Ascending aorta (tissue), 2 donors: ENCODE results near the gene WFS1. TPM values are rescaled to one million over a fixed set of nuclear protein-coding genes. Genes with fewer than 3 reads are reported as not detected.

Experiments used
- DNase-seq, 2 donors: peaks; one replicate each; pipeline ENCODE4 v3.0.0-alpha.2; 2019; ENCODE audit warnings: low spot score in 2 of 2
- H3K27ac ChIP-seq, 2 donors: fragments of 200-600 bp; sonication (generic); one replicate each; pipeline ENCODE4 v1.5.1; 2016 to 2017; ENCODE audit warnings: mild to moderate bottlenecking in 1 of 2
- H3K27me3 ChIP-seq: fragments of 200-600 bp; sonication (generic); one replicate; pipeline ENCODE4 v1.5.1; 2017
- H3K36me3 ChIP-seq, 2 donors: fragments of 200-600 bp; sonication (generic); one replicate each; pipeline ENCODE4 v1.5.1; 2016
- H3K4me1 ChIP-seq, 2 donors: fragments of 200-600 bp; sonication (generic); one replicate each; pipeline ENCODE4 v1.5.1; 2016 to 2017; ENCODE audit warnings: mild to moderate bottlenecking in 1 of 2
- H3K4me3 ChIP-seq, 2 donors: fragments of 200-600 bp; sonication (generic); one replicate each; pipeline ENCODE4 v1.5.1; 2016 to 2017; ENCODE audit warnings: mild to moderate bottlenecking in 1 of 2
- H3K9me3 ChIP-seq, 2 donors: fragments of 200-600 bp; sonication (generic); one replicate each; pipeline ENCODE4 v1.5.1; 2016
- intact Hi-C: fragments of 100-400 bp; cut with DNase I; formaldehyde crosslinking; loops from one replicate; pipeline ENCODE4 v1.15.1; 2023
- total RNA-seq: library from RNA; depleted of rRNA; stranded (reverse); fragments of >200 nt; gene quantifications from one replicate; pipeline ENCODE4 v1.1.0, GENCODE V29; 2016
- TF ChIP-seq, protein P1 (sequence below), 3 experiments: fragments of 200-600 bp in 2 of 3; fragments of 450-650 bp in 1 of 3; sonication (generic) in 2 of 3; IDR thresholded peaks; one replicate each; pipeline ENCODE4 v1.5.1; 2016 to 2019; ENCODE audit warnings: antibody characterized with exemption in 3 of 3, mild to moderate bottlenecking in 1 of 3, moderate library complexity in 1 of 3

Gene WFS1
- total RNA-seq, 1 donor from 2014 or later, result 166 TPM

GRCh38 chr4:6271206-6271605, 1.6 kb downstream of the WFS1 start:
- H3K4me3 ChIP-seq, result peak overlapping the region; percentile 82 to 95
- intact Hi-C loops, result loop anchor here (5.0 to 10.0 kb wide), 3 partner anchors 304 to 1276 kb away; partner anchors contain the start of gene MAN2B2
- no peak for DNase-seq
- no peaks in the 10 kb centered on the region for H3K27me3 ChIP-seq
- TF ChIP-seq, protein P1, sequence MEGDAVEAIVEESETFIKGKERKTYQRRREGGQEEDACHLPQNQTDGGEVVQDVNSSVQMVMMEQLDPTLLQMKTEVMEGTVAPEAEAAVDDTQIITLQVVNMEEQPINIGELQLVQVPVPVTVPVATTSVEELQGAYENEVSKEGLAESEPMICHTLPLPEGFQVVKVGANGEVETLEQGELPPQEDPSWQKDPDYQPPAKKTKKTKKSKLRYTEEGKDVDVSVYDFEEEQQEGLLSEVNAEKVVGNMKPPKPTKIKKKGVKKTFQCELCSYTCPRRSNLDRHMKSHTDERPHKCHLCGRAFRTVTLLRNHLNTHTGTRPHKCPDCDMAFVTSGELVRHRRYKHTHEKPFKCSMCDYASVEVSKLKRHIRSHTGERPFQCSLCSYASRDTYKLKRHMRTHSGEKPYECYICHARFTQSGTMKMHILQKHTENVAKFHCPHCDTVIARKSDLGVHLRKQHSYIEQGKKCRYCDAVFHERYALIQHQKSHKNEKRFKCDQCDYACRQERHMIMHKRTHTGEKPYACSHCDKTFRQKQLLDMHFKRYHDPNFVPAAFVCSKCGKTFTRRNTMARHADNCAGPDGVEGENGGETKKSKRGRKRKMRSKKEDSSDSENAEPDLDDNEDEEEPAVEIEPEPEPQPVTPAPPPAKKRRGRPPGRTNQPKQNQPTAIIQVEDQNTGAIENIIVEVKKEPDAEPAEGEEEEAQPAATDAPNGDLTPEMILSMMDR (IDR thresholded peaks at IDR 0.05), result no peak
- peaks cover 25 to 49% of the 10 kb centered on the region in 2 donors for H3K4me1 ChIP-seq
- no peaks in the 10 kb centered on the region for H3K36me3 ChIP-seq
- H3K9me3 ChIP-seq, result no peaks in the 10 kb centered on the region
- peak overlapping the region; percentile 87 for H3K27ac ChIP-seq

DNA sequence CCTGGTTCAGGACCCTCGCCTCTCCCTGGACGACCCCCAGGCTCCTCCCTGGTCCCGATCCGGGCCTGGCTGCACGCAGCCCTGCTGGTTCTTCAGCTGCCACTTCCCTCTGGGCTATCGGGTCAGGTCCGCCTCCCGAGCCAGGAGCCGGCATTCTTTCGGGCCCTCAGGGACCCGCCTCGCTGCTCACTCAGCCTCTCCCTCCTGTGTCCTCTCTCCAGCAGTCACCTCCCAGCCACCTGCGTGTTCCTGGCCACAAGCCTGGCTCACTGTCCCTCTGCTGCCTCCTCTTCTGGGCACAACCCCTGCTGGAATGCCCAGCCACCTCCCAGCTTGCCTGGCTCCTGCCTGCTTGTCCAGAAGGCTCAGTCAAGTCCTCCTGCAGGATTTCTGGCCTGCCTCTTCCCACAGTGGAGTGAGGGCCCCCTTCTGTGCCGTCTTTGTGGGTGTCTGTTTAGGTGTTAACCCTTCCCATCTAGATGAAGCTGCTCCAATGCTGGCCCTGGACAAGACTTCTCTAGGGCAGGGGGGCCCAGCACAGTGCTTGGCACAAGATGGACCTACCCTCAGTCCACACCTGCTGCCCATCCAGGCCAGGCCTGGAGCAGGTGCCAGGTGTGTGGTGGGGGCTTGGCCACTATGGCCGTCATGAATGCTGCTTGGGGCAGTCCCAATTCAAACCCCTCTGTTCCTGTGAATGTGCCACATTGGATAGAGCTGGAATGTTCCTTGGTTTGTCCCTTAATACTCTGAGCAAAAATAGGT, 2.2 kb downstream of the WFS1 start:
- peak overlapping the region; percentile 87 for H3K27ac ChIP-seq
- TF ChIP-seq, protein P1 (IDR thresholded peaks at IDR 0.05), result no peak
- peaks cover 25 to 56% of the 10 kb centered on the region in 2 donors for H3K4me1 ChIP-seq
- DNase-seq, result peak in 1 of 2 donors; percentile 79
- H3K27me3 ChIP-seq, result no peaks in the 10 kb centered on the region
- H3K9me3 ChIP-seq, result no peaks in the 10 kb centered on the region
- intact Hi-C loops, result loop anchor here (2.0 to 10.0 kb wide), 4 partner anchors 303 to 1277 kb away; partner anchors contain the start of genes MAN2B2 and TADA2B
- peak overlapping the region; percentile 82 to 95 for H3K4me3 ChIP-seq
- no peaks in the 10 kb centered on the region for H3K36me3 ChIP-seq

DNA sequence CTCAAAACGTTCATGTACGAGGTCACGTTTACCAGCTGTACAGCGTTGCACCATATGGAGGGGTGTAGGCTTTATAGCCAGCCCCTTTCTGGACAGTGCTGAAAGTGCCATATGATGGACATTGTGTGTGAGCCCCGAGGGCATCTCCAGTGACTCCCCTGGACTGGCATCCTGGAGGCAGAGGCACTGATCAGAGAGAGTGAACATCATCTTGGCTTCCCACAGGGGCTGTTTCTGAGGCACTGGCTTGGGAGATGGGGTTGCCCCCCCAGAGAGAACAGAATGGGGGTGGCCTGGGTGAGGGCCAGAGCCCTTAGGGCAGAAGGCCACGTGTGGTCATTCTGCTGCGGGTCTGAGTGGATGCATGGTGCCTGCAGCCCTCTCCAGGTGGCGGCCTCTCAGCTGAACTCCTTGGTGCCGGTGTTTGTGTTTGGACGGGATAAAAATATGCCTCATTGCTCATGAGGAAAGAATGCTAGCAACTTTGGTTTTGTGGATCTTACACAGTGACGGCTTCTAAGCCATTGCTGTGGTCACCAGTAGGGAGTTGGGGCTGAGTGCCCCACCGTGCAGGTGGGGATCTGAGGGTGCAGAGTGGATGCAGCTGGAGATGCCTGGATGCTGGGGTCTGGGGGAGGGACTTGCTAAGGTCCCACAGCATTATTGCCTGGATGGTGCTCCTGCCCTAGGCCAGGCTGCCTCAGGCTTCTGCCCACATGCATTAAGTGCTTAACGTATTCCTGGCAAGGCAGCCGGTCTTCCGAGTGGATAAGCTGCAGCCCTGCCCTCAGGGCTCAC, 3.4 kb downstream of the WFS1 start:
- DNase-seq, result peak in 1 of 2 donors; percentile 75
- TF ChIP-seq, protein P1 (IDR thresholded peaks at IDR 0.05), result no peak
- peaks cover 3 to 4% of the 10 kb centered on the region in 2 donors for H3K36me3 ChIP-seq
- H3K27me3 ChIP-seq, result no peaks in the 10 kb centered on the region
- no peaks in the 10 kb centered on the region for H3K9me3 ChIP-seq
- H3K27ac ChIP-seq, result peak overlapping the region; percentile 87
- intact Hi-C loops, result loop anchor here (2.0 to 10.0 kb wide), 4 partner anchors 302 to 1278 kb away; partner anchors contain the start of genes MAN2B2 and TADA2B
- peak overlapping the region; percentile 33 to 82 for H3K4me3 ChIP-seq
- peaks cover 25 to 67% of the 10 kb centered on the region in 2 donors for H3K4me1 ChIP-seq

- Histone ChIP-seq H3K27ac (peak overlapping the region; percentile 83 to 87), H3K27me3 (no peaks in the 10 kb centered on the region), H3K4me3 (peak overlapping the region; percentile 3 to 82), H3K9me3 (no peaks in the 10 kb centered on the region), H3K4me1 (peaks cover 28 to 72% of the 10 kb centered on the region in 2 donors), H3K36me3 (peaks cover 3 to 6% of the 10 kb centered on the region in 2 donors)
- TF ChIP-seq, protein P1 (IDR thresholded peaks at IDR 0.05), result no peak
- no peak for DNase-seq
- intact Hi-C loops, result loop anchor here (2.0 to 10.0 kb wide), 4 partner anchors 301 to 1279 kb away; partner anchors contain the start of genes MAN2B2 and TADA2B
Measured at GRCh38 chr4:6273661-6273990, 4.0 kb downstream of the WFS1 start.

- H3K4me1 ChIP-seq, result peaks cover 30 to 75% of the 10 kb centered on the region in 2 donors
- H3K27me3 ChIP-seq, result no peaks in the 10 kb centered on the region
- peak overlapping the region in 1 of 2 donors; percentile 87 for H3K27ac ChIP-seq
- H3K4me3 ChIP-seq, result no peak overlapping the region
- TF ChIP-seq, protein P1 (IDR thresholded peaks at IDR 0.05), result no peak
- intact Hi-C loops, result loop anchor here (10.0 kb wide), 2 partner anchors 299 to 1281 kb away; partner anchors contain the start of gene MAN2B2
- DNase-seq, result no peak
- H3K36me3 ChIP-seq, result peaks cover 3 to 21% of the 10 kb centered on the region in 2 donors
- no peaks in the 10 kb centered on the region for H3K9me3 ChIP-seq
Measured at GRCh38 chr4:6275351-6275750, 5.7 kb downstream of the WFS1 start.
